ENCODE data around the gene STX11. TPM values are rescaled to one million over a fixed set of nuclear protein-coding genes. Genes with fewer than 3 reads are reported as not detected.

The STX11 gene
- total and polyA plus RNA-seq, 2 of the 13 experiments (the other 11 are each of a cell fraction or from before 2014, with no cell fraction given), result 0.03 TPM; not detected in 1

DNA sequence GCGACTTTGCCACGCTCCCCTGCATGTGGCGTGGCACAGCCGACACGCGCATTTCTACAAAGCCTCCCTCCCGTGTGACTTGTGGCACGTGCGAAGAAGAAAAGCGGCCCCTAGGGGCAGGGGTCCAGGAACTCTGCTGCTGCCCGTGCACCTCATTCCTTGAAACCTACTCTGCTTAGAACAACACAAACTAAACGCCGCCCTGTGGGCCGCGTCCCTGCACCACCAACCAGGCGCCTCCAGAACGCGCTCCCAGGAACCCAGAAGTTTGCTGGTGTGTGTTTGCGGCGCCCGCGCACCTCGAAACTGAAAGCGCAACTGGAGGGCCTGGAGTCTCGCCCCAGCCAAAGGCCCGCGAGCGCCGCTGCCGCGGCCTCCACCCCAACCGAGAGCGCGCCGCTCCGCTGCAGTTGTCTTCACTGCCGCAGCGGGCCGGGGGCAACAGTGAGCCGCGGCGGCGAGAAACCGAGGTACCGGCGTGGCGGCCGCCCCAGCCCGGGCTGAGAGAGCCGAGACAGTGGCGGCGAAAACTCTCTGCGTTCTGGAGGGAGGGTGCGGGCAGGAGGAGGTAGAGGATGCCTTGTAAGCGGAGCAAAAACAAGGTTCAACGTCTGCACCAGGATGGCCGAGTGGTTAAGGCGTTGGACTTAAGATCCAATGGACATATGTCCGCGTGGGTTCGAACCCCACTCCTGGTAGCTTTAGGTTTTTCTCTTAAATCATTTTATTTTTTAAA is 65.8 kb downstream of the STX11 start (continued):
- TF ChIP-seq, protein P1, sequence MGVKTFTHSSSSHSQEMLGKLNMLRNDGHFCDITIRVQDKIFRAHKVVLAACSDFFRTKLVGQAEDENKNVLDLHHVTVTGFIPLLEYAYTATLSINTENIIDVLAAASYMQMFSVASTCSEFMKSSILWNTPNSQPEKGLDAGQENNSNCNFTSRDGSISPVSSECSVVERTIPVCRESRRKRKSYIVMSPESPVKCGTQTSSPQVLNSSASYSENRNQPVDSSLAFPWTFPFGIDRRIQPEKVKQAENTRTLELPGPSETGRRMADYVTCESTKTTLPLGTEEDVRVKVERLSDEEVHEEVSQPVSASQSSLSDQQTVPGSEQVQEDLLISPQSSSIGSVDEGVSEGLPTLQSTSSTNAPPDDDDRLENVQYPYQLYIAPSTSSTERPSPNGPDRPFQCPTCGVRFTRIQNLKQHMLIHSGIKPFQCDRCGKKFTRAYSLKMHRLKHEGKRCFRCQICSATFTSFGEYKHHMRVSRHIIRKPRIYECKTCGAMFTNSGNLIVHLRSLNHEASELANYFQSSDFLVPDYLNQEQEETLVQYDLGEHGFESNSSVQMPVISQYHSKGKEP (CRISPR knock-in tag; IDR thresholded peaks at IDR 0.05), result 0 out of 2 replicates have a peak, but pooled peaks have one; percentile 12
- TF ChIP-seq ZNF337 (CRISPR knock-in tag; IDR thresholded peaks at IDR 0.05; ENCODE audit: borderline replicate concordance, low read depth), result peak; percentile 88; the same call in 1 of the 2 replicates
- TF ChIP-seq ZFYVE20 (CRISPR knock-in tag; IDR thresholded peaks at IDR 0.05; ENCODE audit: borderline replicate concordance, low read depth), result no peak
- no peak for TF ChIP-seq RBAK (CRISPR knock-in tag; IDR thresholded peaks at IDR 0.05)
- peak; percentile 82; the same call in 1 of the 2 replicates for TF ChIP-seq HBP1 (CRISPR knock-in tag; IDR thresholded peaks at IDR 0.05; ENCODE audit: low read depth)
- peak; percentile 93 for TF ChIP-seq SNAI1 (CRISPR knock-in tag; IDR thresholded peaks at IDR 0.05; ENCODE audit: borderline replicate concordance)
- 0 out of 2 replicates have a peak, but pooled peaks have one; percentile 62 for TF ChIP-seq TIGD3 (CRISPR knock-in tag; IDR thresholded peaks at IDR 0.05; ENCODE audit: borderline replicate concordance)
- TF ChIP-seq HMGXB3 (CRISPR knock-in tag; IDR thresholded peaks at IDR 0.05; ENCODE audit: borderline replicate concordance), result peak; percentile 61; the same call in 1 of the 2 replicates
- no peak for TF ChIP-seq NBN (conservative IDR thresholded peaks at IDR 0.05)
- TF ChIP-seq ESRRA (CRISPR knock-in tag; IDR thresholded peaks at IDR 0.05; ENCODE audit: low read depth), result peak; percentile 67
- TF ChIP-seq, protein P2, sequence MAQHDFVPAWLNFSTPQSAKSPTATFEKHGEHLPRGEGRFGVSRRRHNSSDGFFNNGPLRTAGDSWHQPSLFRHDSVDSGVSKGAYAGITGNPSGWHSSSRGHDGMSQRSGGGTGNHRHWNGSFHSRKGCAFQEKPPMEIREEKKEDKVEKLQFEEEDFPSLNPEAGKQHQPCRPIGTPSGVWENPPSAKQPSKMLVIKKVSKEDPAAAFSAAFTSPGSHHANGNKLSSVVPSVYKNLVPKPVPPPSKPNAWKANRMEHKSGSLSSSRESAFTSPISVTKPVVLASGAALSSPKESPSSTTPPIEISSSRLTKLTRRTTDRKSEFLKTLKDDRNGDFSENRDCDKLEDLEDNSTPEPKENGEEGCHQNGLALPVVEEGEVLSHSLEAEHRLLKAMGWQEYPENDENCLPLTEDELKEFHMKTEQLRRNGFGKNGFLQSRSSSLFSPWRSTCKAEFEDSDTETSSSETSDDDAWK (CRISPR knock-in tag; IDR thresholded peaks at IDR 0.05), result no peak
- TF ChIP-seq, protein P3, sequence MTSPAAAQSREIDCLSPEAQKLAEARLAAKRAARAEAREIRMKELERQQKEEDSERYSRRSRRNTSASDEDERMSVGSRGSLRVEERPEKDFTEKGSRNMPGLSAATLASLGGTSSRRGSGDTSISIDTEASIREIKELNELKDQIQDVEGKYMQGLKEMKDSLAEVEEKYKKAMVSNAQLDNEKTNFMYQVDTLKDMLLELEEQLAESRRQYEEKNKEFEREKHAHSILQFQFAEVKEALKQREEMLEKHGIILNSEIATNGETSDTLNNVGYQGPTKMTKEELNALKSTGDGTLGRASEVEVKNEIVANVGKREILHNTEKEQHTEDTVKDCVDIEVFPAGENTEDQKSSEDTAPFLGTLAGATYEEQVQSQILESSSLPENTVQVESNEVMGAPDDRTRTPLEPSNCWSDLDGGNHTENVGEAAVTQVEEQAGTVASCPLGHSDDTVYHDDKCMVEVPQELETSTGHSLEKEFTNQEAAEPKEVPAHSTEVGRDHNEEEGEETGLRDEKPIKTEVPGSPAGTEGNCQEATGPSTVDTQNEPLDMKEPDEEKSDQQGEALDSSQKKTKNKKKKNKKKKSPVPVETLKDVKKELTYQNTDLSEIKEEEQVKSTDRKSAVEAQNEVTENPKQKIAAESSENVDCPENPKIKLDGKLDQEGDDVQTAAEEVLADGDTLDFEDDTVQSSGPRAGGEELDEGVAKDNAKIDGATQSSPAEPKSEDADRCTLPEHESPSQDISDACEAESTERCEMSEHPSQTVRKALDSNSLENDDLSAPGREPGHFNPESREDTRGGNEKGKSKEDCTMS (CRISPR knock-in tag; conservative IDR thresholded peaks at IDR 0.05), result no peak
- TF ChIP-seq ZSCAN21 (CRISPR knock-in tag; IDR thresholded peaks at IDR 0.05; ENCODE audit: borderline replicate concordance), result no peak

Measured in HepG2 (cell line).